Measurements from ENCODE around the gene RNF123.
"Not testable (repeated sequence)": the region's sequence is repeated elsewhere in the genome, so short reads cannot be mapped to it uniquely, and the experiment has no call there.

RNF123 gene

GRCh38 chr3:49740427-49740826 lies 51.1 kb downstream of the RNF123 start:
- H3K4me3 ChIP-seq (ENCODE audit: control insufficient read depth, low read depth, low read length): no peak overlapping the region
- no peak for DNase-seq (ENCODE audit: low read depth)
- TF ChIP-seq CTCF (conservative IDR thresholded peaks at IDR 0.05; ENCODE audit: control insufficient read depth, insufficient read depth, low read depth, low read length): no peak

- peak; percentile 57 for DNase-seq (ENCODE audit: low read depth)
- TF ChIP-seq CTCF (conservative IDR thresholded peaks at IDR 0.05; ENCODE audit: control insufficient read depth, insufficient read depth, low read depth, low read length): no peak
- no peak overlapping the region for H3K4me3 ChIP-seq (ENCODE audit: control insufficient read depth, low read depth, low read length)
These were observed 56.6 kb downstream of the RNF123 start for GRCh38 chr3:49745986-49746385.

- TF ChIP-seq CTCF (conservative IDR thresholded peaks at IDR 0.05; ENCODE audit: control insufficient read depth, insufficient read depth, low read depth, low read length): no peak
- no peak overlapping the region for H3K4me3 ChIP-seq (ENCODE audit: control insufficient read depth, low read depth, low read length)
- DNase-seq (ENCODE audit: low read depth): peak; percentile 77
These were observed 58.6 kb downstream of the RNF123 start for GRCh38 chr3:49747792-49748480.

GRCh38 chr3:49748874-49749273 lies 59.5 kb downstream of the RNF123 start:
- not testable (repeated sequence) for DNase-seq (ENCODE audit: low read depth); H3K4me3 ChIP-seq (ENCODE audit: control insufficient read depth, low read depth, low read length)

GRCh38 chr3:49750056-49750455 lies 60.7 kb downstream of the RNF123 start:
- no peak for TF ChIP-seq CTCF (conservative IDR thresholded peaks at IDR 0.05; ENCODE audit: control insufficient read depth, insufficient read depth, low read depth, low read length)
- no peak overlapping the region for H3K4me3 ChIP-seq (ENCODE audit: control insufficient read depth, low read depth, low read length)
- DNase-seq (ENCODE audit: low read depth): no peak

- DNase-seq (ENCODE audit: low read depth): no peak
- TF ChIP-seq CTCF (conservative IDR thresholded peaks at IDR 0.05; ENCODE audit: control insufficient read depth, insufficient read depth, low read depth, low read length): no peak
- no peak overlapping the region for H3K4me3 ChIP-seq (ENCODE audit: control insufficient read depth, low read depth, low read length)
These were observed 62.1 kb downstream of the RNF123 start for GRCh38 chr3:49751501-49751900.

GRCh38 chr3:49754536-49754935 lies 65.2 kb downstream of the RNF123 start:
- no peak for TF ChIP-seq CTCF (conservative IDR thresholded peaks at IDR 0.05; ENCODE audit: control insufficient read depth, insufficient read depth, low read depth, low read length)
- DNase-seq (ENCODE audit: low read depth): no peak
- H3K4me3 ChIP-seq (ENCODE audit: control insufficient read depth, low read depth, low read length): no peak overlapping the region

Measured in fibroblast of mammary gland (primary cell).